ENCODE measurements around the gene UTS2. TPM values are rescaled to one million over a fixed set of nuclear protein-coding genes. Genes with fewer than 3 reads are reported as not detected.

The UTS2 gene
- total RNA-seq, 1 donor from 2014 or later = not detected

GRCh38 chr1:7853684-7854026, 790 bp upstream of the UTS2 start:
- no peaks in the 10 kb centered on the region for H3K4me1 ChIP-seq
- no peaks in the 10 kb centered on the region for H3K9me3 ChIP-seq
- H3K4me3 ChIP-seq = no peak overlapping the region
- DNase-seq (no peak), ATAC-seq (no peak)
- H3K36me3 ChIP-seq = no peaks in the 10 kb centered on the region
- H3K27me3 ChIP-seq = no peaks in the 10 kb centered on the region
- TF ChIP-seq CTCF (IDR thresholded peaks at IDR 0.05) = no peak
- intact Hi-C loops (cut with DNase I) = no loop called here
- no peak overlapping the region for H3K27ac ChIP-seq

DNA sequence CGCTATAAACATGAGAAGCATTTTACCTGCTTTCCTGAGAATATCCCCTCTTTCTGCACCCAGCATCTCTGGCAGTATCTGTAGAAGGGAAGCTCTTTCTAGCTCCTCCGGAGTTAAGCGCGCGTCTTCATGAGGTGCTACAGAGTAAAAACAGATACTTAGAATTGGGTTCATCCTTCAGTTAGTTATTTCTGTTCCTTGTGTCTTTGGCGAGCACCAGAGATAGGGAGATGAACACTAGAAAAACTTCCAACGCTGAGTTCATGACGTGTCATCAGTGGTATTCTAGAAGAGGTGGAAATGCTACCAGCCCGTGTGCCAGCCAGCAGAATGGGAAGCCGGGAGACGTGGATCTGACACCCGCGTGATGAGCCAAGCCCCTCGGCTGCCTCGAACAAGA, 2.1 kb downstream of the UTS2 start:
- Histone ChIP-seq H3K4me1 (no peaks in the 10 kb centered on the region), H3K9me3 (no peaks in the 10 kb centered on the region), H3K27me3 (no peaks in the 10 kb centered on the region), H3K4me3 (no peak overlapping the region), H3K27ac (no peak overlapping the region), H3K36me3 (no peaks in the 10 kb centered on the region)
- no peak for ATAC-seq
- intact Hi-C loops (cut with DNase I) = no loop called here
- TF ChIP-seq CTCF (IDR thresholded peaks at IDR 0.05) = no peak
- no peak for DNase-seq

DNA sequence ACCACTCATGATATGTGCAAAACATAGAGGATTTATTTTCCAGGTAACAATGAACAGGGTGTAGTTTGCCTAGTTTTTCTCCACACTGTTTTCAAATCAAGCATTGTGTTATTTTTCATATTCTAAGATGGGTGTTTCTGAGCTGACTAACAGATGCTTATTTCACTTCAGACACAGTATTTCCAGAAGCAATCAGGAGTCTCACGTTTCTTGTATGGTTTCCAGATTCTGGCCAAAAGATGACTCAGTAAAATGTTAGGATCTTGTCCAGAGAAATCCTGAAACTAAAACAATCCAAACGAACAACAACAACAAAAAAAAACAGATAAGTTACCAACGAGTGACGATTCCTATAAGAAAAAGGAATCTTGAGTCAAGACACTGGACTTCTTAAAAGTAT, 5.3 kb downstream of the UTS2 start:
- no peak for TF ChIP-seq CTCF (IDR thresholded peaks at IDR 0.05)
- Histone ChIP-seq H3K4me1 (no peaks in the 10 kb centered on the region), H3K9me3 (no peaks in the 10 kb centered on the region), H3K36me3 (peaks cover 24% of the 10 kb centered on the region), H3K27me3 (no peaks in the 10 kb centered on the region), H3K27ac (no peak overlapping the region), H3K4me3 (no peak overlapping the region)
- DNase-seq (no peak), ATAC-seq (no peak)
- intact Hi-C loops (cut with DNase I) = no loop called here

GRCh38 chr1:7846656-7847055, 6.2 kb downstream of the UTS2 start:
- peaks cover 34% of the 10 kb centered on the region for H3K36me3 ChIP-seq
- no peak overlapping the region for H3K4me3 ChIP-seq
- DNase-seq (no peak), ATAC-seq (no peak)
- no peaks in the 10 kb centered on the region for H3K4me1 ChIP-seq
- intact Hi-C loops (cut with DNase I) = no loop called here
- no peak for TF ChIP-seq CTCF (IDR thresholded peaks at IDR 0.05)
- no peaks in the 10 kb centered on the region for H3K9me3 ChIP-seq
- H3K27ac ChIP-seq = no peak overlapping the region
- no peaks in the 10 kb centered on the region for H3K27me3 ChIP-seq

GRCh38 chr1:7845761-7846160, 7.1 kb downstream of the UTS2 start:
- no peak for DNase-seq

More at GRCh38 chr1:7845761-7846160, 7.1 kb downstream of the UTS2 start:
- Histone ChIP-seq H3K27me3 (no peaks in the 10 kb centered on the region), H3K4me3 (no peak overlapping the region), H3K27ac (no peak overlapping the region), H3K4me1 (no peaks in the 10 kb centered on the region), H3K9me3 (no peaks in the 10 kb centered on the region), H3K36me3 (peaks cover 41% of the 10 kb centered on the region)
- ATAC-seq = no peak
- TF ChIP-seq CTCF (IDR thresholded peaks at IDR 0.05) = no peak
- intact Hi-C loops (cut with DNase I) = no loop called here

Data from upper lobe of right lung (tissue), 1 donor.